Measurements from ENCODE around the gene GAB2. TPM values are rescaled to one million over a fixed set of nuclear protein-coding genes. Genes with fewer than 3 reads are reported as not detected.

Gene GAB2
- total RNA-seq, 2 experiments from 2014 or later = 1.2 to 1.3 TPM

DNA sequence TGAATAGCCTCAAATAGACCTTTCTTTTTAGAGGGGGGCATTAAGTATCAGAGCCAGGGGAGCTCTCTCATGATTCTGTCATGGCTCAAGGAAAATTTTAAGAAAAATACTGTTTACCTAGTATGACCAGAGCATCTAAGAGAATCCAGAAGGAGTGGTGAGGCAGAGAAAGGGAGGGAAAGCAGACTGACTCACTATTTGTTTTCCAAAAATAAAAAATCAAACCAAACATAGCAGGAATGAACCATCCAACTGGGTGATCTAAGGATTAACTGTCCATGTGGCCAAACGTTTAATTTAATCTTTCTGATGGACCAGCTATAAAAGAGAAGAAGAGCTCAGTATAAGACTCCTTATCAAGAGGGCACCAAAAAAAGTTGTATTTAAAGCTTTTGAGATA lies 70.8 kb downstream of the GAB2 start:
- ChIA-PET POLR2A (interaction anchor here (0.6 kb wide), 1 partner anchor 237 kb away, joined by 3 read pairs; no protein-coding TSS in a partner anchor), CTCF (ENCODE audit: unreplicated experiment) (no interaction called here)
- no peaks in the 10 kb centered on the region for H3K79me2 ChIP-seq (ENCODE audit: insufficient read depth, low read depth, low read length)
- no peaks in the 10 kb centered on the region for H3K36me3 ChIP-seq (ENCODE audit: insufficient read depth, low read length)
- no TSS peak for BruUV-seq (replicated peaks)
- TF ChIP-seq, protein P1, sequence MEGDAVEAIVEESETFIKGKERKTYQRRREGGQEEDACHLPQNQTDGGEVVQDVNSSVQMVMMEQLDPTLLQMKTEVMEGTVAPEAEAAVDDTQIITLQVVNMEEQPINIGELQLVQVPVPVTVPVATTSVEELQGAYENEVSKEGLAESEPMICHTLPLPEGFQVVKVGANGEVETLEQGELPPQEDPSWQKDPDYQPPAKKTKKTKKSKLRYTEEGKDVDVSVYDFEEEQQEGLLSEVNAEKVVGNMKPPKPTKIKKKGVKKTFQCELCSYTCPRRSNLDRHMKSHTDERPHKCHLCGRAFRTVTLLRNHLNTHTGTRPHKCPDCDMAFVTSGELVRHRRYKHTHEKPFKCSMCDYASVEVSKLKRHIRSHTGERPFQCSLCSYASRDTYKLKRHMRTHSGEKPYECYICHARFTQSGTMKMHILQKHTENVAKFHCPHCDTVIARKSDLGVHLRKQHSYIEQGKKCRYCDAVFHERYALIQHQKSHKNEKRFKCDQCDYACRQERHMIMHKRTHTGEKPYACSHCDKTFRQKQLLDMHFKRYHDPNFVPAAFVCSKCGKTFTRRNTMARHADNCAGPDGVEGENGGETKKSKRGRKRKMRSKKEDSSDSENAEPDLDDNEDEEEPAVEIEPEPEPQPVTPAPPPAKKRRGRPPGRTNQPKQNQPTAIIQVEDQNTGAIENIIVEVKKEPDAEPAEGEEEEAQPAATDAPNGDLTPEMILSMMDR (conservative IDR thresholded peaks at IDR 0.05; ENCODE audit: low read length) = no peak
- TF ChIP-seq EZH2phosphoT487 (IDR thresholded peaks at IDR 0.05; ENCODE audit: borderline replicate concordance, low read depth, low read length) = no peak
- peaks cover 19% of the 10 kb centered on the region for H3K4me1 ChIP-seq (ENCODE audit: insufficient read depth, low read length, poor library complexity, severe bottlenecking)
- H3K9me3 ChIP-seq (ENCODE audit: low read length) = no peaks in the 10 kb centered on the region
- H3K27ac ChIP-seq (ENCODE audit: low read depth, low read length, poor library complexity, severe bottlenecking) = no peak overlapping the region
- intact Hi-C loops (cut with micrococcal nuclease; ENCODE audit: unreplicated experiment) = no loop called here
- H3K4me2 ChIP-seq (ENCODE audit: low read length) = no peak overlapping the region
- DNase-seq (ENCODE audit: low spot score) = no peak
- H3K9me2 ChIP-seq (ENCODE audit: insufficient read depth, low read length) = no peaks in the 10 kb centered on the region
- no peak overlapping the region for H3K4me3 ChIP-seq (ENCODE audit: low read depth, low read length, poor library complexity, severe bottlenecking)
- H2AFZ ChIP-seq (ENCODE audit: low read length) = no peak overlapping the region
- H4K20me1 ChIP-seq (ENCODE audit: insufficient read depth, low read length) = no peaks in the 10 kb centered on the region

DNA sequence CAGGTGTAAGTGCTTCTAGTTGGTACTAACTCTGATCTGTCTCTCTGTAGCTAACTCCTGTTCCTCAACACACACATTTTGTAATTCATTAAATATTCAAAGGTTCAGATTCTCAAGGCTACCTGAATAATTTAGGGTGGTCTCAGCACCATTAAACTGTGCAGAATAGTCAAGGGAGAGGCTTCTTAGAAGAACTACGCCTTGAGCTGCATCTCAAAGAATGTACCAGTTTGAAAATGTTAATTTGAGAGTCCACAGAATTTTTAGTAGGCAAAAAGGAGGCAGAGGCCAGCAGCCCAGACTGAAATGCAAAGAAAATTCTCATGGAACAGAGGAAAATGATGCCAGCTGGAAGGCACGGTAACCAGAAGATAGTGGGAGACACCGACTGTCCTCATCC lies 72.2 kb downstream of the GAB2 start:
- no peaks in the 10 kb centered on the region for H3K36me3 ChIP-seq (ENCODE audit: insufficient read depth, low read length)
- TF ChIP-seq, protein P1 (conservative IDR thresholded peaks at IDR 0.05; ENCODE audit: low read length) = no peak
- TF ChIP-seq EZH2phosphoT487 (IDR thresholded peaks at IDR 0.05; ENCODE audit: borderline replicate concordance, low read depth, low read length) = no peak
- no peaks in the 10 kb centered on the region for H3K79me2 ChIP-seq (ENCODE audit: insufficient read depth, low read depth, low read length)
- peaks cover 10% of the 10 kb centered on the region for H3K4me1 ChIP-seq (ENCODE audit: insufficient read depth, low read length, poor library complexity, severe bottlenecking)
- no peaks in the 10 kb centered on the region for H3K9me3 ChIP-seq (ENCODE audit: low read length)
- CTCF ChIA-PET (ENCODE audit: unreplicated experiment) = no interaction called here
- no peak overlapping the region for H3K27ac ChIP-seq (ENCODE audit: low read depth, low read length, poor library complexity, severe bottlenecking)
- POLR2A ChIA-PET = no interaction called here
- no peak overlapping the region for H2AFZ ChIP-seq (ENCODE audit: low read length)
- DNase-seq (ENCODE audit: low spot score) = no peak
- no peaks in the 10 kb centered on the region for H3K9me2 ChIP-seq (ENCODE audit: insufficient read depth, low read length)
- intact Hi-C loops (cut with micrococcal nuclease; ENCODE audit: unreplicated experiment) = no loop called here
- no peaks in the 10 kb centered on the region for H4K20me1 ChIP-seq (ENCODE audit: insufficient read depth, low read length)
- no peak overlapping the region for H3K4me3 ChIP-seq (ENCODE audit: low read depth, low read length, poor library complexity, severe bottlenecking)
- H3K4me2 ChIP-seq (ENCODE audit: low read length) = no peak overlapping the region
- no TSS peak for BruUV-seq (replicated peaks)

DNA sequence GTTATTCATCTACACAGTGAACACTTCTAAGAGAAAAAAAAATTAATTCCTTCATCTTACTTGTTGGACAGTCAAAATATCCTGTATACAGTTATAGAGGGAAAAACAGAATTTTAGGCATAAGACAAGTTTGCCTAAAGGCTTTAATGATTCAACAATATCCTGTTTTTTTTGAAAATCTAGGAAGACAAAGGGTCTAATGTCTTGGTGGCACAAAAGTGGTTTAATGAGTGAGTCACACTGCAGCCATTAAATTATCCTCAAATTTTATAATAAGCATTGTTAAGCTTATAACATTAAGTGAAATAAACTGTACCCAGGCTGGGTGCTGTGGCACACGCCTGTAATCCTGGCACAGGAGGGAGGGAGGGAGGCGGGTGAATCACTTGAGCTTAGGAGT lies 72.9 kb downstream of the GAB2 start:
- Histone ChIP-seq H3K4me2 (ENCODE audit: low read length) (no peak overlapping the region), H3K9me2 (ENCODE audit: insufficient read depth, low read length) (no peaks in the 10 kb centered on the region), H3K36me3 (ENCODE audit: insufficient read depth, low read length) (no peaks in the 10 kb centered on the region), H3K79me2 (ENCODE audit: insufficient read depth, low read depth, low read length) (no peaks in the 10 kb centered on the region), H2AFZ (ENCODE audit: low read length) (no peak overlapping the region), H3K27ac (ENCODE audit: low read depth, low read length, poor library complexity, severe bottlenecking) (no peak overlapping the region), H3K4me3 (ENCODE audit: low read depth, low read length, poor library complexity, severe bottlenecking) (no peak overlapping the region), H3K4me1 (ENCODE audit: insufficient read depth, low read length, poor library complexity, severe bottlenecking) (peaks cover 2% of the 10 kb centered on the region), H3K9me3 (ENCODE audit: low read length) (no peaks in the 10 kb centered on the region), H4K20me1 (ENCODE audit: insufficient read depth, low read length) (no peaks in the 10 kb centered on the region)
- BruUV-seq (replicated peaks) = no TSS peak
- intact Hi-C loops (cut with micrococcal nuclease; ENCODE audit: unreplicated experiment) = no loop called here
- TF ChIP-seq, protein P1 (conservative IDR thresholded peaks at IDR 0.05; ENCODE audit: low read length) = no peak
- TF ChIP-seq EZH2phosphoT487 (IDR thresholded peaks at IDR 0.05; ENCODE audit: borderline replicate concordance, low read depth, low read length) = no peak
- ChIA-PET CTCF (ENCODE audit: unreplicated experiment) (no interaction called here), POLR2A (no interaction called here)
- DNase-seq (ENCODE audit: low spot score) = no peak
